ENCODE measurements around the gene SON. TPM values are rescaled to one million over a fixed set of nuclear protein-coding genes. Genes with fewer than 3 reads are reported as not detected.

Gene SON
- total RNA-seq, 1 experiment from 2014 or later: 329 TPM

GRCh38 chr21:33561373-33561772 lies 18.5 kb downstream of the SON start:
- Histone ChIP-seq H3K56ac (ENCODE audit: insufficient read length, low read depth, low read length) (no peak overlapping the region), H4K5ac (ENCODE audit: insufficient read length, low read depth, low read length) (no peak overlapping the region), H2BK12ac (ENCODE audit: insufficient read length, low read depth, low read length) (no peak overlapping the region), H3K23me2 (ENCODE audit: insufficient read length, low read depth, low read length, poor library complexity, severe bottlenecking) (no peaks in the 10 kb centered on the region), H3K14ac (ENCODE audit: insufficient read depth, low read length) (no peak overlapping the region), H3K9me3 (ENCODE audit: control insufficient read depth, low read depth, low read length) (no peaks in the 10 kb centered on the region), H3K9ac (ENCODE audit: extremely low read depth, insufficient read length, low read length) (no peak overlapping the region), H3K27me3 (ENCODE audit: insufficient read depth, low read length) (no peaks in the 10 kb centered on the region), H4K8ac (replicated peaks; ENCODE audit: insufficient read length, low read depth, low read length) (no peak overlapping the region), H2BK15ac (ENCODE audit: low read depth, low read length) (no peak overlapping the region), H2BK20ac (ENCODE audit: low read depth, low read length, poor library complexity, severe bottlenecking) (no peak overlapping the region), H3K79me2 (ENCODE audit: insufficient read depth, low read length) (0 out of 2 replicates have a peak, but pooled peaks cover 2% of the 10 kb centered on the region), H3K4me2 (ENCODE audit: insufficient read depth, insufficient read length, low read length) (no peak overlapping the region), H3T11ph (ENCODE audit: low read length) (no peak overlapping the region), H2AFZ (ENCODE audit: low read length) (no peak overlapping the region), H3K27ac (ENCODE audit: insufficient read length, low read depth, low read length) (no peak overlapping the region), H3K4ac (ENCODE audit: low read depth, low read length) (no peak overlapping the region), H3K18ac (ENCODE audit: insufficient read length, low read depth, low read length) (no peak overlapping the region), H2BK5ac (ENCODE audit: insufficient read length, low read length) (no peak overlapping the region), H3K4me1 (ENCODE audit: insufficient read depth, low read length) (no peaks in the 10 kb centered on the region), H2AK5ac (ENCODE audit: insufficient read length, low read length) (no peak overlapping the region), H4K91ac (ENCODE audit: insufficient read length, low read depth, low read length) (no peak overlapping the region), H3K23ac (ENCODE audit: insufficient read length, low read depth, low read length) (no peak overlapping the region), H3K79me1 (ENCODE audit: insufficient read depth, low read depth, low read length, poor library complexity, severe bottlenecking) (peaks cover 7% of the 10 kb centered on the region), H2BK120ac (ENCODE audit: low read depth, low read length, poor library complexity, severe bottlenecking) (no peak overlapping the region), H4K20me1 (ENCODE audit: control insufficient read depth, insufficient read depth, insufficient read length) (no peaks in the 10 kb centered on the region)
- WGBS (ENCODE audit: extremely low coverage, insufficient read length, low lambda C conversion rate): no CpG with 5 or more reads among the region's 2 CpGs
- H3K4me3 Mint-ChIP-seq: no peak overlapping the region
- H3K9me3 Mint-ChIP-seq: no peaks in the 10 kb centered on the region
- TF ChIP-seq CTCF (conservative IDR thresholded peaks at IDR 0.05): no peak
- H3K27me3 Mint-ChIP-seq (ENCODE audit: low read depth): no peaks in the 10 kb centered on the region
- peaks cover 5% of the 10 kb centered on the region in 2 experiments for H3K4me1 Mint-ChIP-seq
- peaks cover 44 to 68% (median 64%) of the 10 kb centered on the region in 3 experiments; a peak in 6 of 7 replicates for H3K36me3 Mint-ChIP-seq (ENCODE audit: insufficient read depth in 1 of 3, low read depth in 3 of 3)
- peak overlapping the region; percentile 3 to 85 (median 14); a peak in 4 of 7 replicates for H3K27ac Mint-ChIP-seq
- no peak for DNase-seq
